Endothelial cell (in vitro differentiated cells): ENCODE results near the gene CBR3. TPM values are rescaled to one million over a fixed set of nuclear protein-coding genes. Genes with fewer than 3 reads are reported as not detected.

Experiments used
- DNase-seq: peaks from one replicate; pipeline ENCODE4 v3.0.0; 2021; ENCODE audit warnings: low spot score
- H3K27ac Mint-ChIP-seq: one replicate; pipeline ENCODE4 v1.8.0; 2021; ENCODE audit warnings: mixed read lengths, inconsistent platforms; ENCODE audit not compliant: unreplicated experiment
- H3K27me3 Mint-ChIP-seq: one replicate; pipeline ENCODE4 v1.8.0; 2021; ENCODE audit warnings: mild to moderate bottlenecking, moderate library complexity, mixed read lengths, inconsistent platforms; ENCODE audit not compliant: unreplicated experiment
- H3K36me3 Mint-ChIP-seq: one replicate; pipeline ENCODE4 v1.8.0; 2021; ENCODE audit warnings: mild to moderate bottlenecking, low read depth, mixed read lengths, inconsistent platforms; ENCODE audit not compliant: unreplicated experiment
- H3K4me1 Mint-ChIP-seq: one replicate; pipeline ENCODE4 v1.8.0; 2021; ENCODE audit warnings: mild to moderate bottlenecking, mixed read lengths, inconsistent platforms; ENCODE audit not compliant: unreplicated experiment
- H3K4me3 Mint-ChIP-seq: one replicate; pipeline ENCODE4 v1.8.0; 2021; ENCODE audit warnings: mild to moderate bottlenecking, mixed read lengths, inconsistent platforms; ENCODE audit not compliant: unreplicated experiment
- H3K9me3 Mint-ChIP-seq: one replicate; pipeline ENCODE4 v1.8.0; 2021; ENCODE audit warnings: mixed read lengths, inconsistent platforms; ENCODE audit not compliant: unreplicated experiment
- total RNA-seq: library from RNA; stranded (reverse); fragmentation: NEBNext Ultra II Directional; extraction: Animal tissue kit (Norgen Biotek cat#: 25700); gene quantifications from one replicate; pipeline ENCODE4 v1.2.1, GENCODE V29; 2021; ENCODE audit not compliant: unreplicated experiment
- TF ChIP-seq, protein P1 (sequence below): fragments of 200-600 bp; sonication (generic); IDR thresholded peaks from one replicate; pipeline ENCODE4 v1.5.0; 2021; ENCODE audit warnings: antibody characterized with exemption; ENCODE audit not compliant: unreplicated experiment

CBR3 gene
- total RNA-seq, 1 donor from 2014 or later, result 0.38 TPM

GRCh38 chr21:36178349-36178748, 43.5 kb downstream of the CBR3 start:
- TF ChIP-seq, protein P1, sequence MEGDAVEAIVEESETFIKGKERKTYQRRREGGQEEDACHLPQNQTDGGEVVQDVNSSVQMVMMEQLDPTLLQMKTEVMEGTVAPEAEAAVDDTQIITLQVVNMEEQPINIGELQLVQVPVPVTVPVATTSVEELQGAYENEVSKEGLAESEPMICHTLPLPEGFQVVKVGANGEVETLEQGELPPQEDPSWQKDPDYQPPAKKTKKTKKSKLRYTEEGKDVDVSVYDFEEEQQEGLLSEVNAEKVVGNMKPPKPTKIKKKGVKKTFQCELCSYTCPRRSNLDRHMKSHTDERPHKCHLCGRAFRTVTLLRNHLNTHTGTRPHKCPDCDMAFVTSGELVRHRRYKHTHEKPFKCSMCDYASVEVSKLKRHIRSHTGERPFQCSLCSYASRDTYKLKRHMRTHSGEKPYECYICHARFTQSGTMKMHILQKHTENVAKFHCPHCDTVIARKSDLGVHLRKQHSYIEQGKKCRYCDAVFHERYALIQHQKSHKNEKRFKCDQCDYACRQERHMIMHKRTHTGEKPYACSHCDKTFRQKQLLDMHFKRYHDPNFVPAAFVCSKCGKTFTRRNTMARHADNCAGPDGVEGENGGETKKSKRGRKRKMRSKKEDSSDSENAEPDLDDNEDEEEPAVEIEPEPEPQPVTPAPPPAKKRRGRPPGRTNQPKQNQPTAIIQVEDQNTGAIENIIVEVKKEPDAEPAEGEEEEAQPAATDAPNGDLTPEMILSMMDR, result no peak
- DNase-seq, result no peak
- H3K27me3 Mint-ChIP-seq, result peaks cover 3% of the 10 kb centered on the region
- H3K36me3 Mint-ChIP-seq, result peaks cover 5% of the 10 kb centered on the region
- no peaks in the 10 kb centered on the region for H3K4me1 Mint-ChIP-seq
- no peaks in the 10 kb centered on the region for H3K9me3 Mint-ChIP-seq
- no peak overlapping the region for H3K27ac Mint-ChIP-seq
- no peak overlapping the region for H3K4me3 Mint-ChIP-seq

- Mint-ChIP-seq H3K4me1 (no peaks in the 10 kb centered on the region), H3K9me3 (no peaks in the 10 kb centered on the region), H3K27ac (no peak overlapping the region), H3K27me3 (peaks cover 3% of the 10 kb centered on the region), H3K4me3 (no peak overlapping the region), H3K36me3 (peaks cover 5% of the 10 kb centered on the region)
- TF ChIP-seq, protein P1, result no peak
- DNase-seq, result no peak
Measured at GRCh38 chr21:36179145-36179544, 44.3 kb downstream of the CBR3 start.

DNA sequence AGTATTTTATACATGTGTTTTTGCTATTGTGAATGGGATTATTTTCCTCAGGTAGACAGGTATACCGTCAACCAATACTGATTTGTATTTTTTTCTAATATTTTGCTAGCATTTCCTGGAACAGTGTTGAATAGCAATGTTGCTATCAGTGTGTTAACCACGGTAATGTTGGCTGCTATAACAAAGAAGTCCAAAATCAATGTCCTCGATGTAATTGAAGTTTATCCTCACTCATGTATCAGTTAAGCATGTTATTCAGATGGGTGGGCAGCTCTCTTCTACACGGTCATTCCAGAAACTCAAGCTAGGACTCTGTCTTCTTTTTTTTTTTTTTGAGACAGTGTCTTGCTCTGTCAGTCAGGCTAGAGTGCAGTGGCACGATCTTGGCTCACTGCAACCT, 46.1 kb downstream of the CBR3 start:
- no peaks in the 10 kb centered on the region for H3K9me3 Mint-ChIP-seq
- H3K36me3 Mint-ChIP-seq, result peaks cover 5% of the 10 kb centered on the region
- TF ChIP-seq, protein P1, result no peak
- H3K27ac Mint-ChIP-seq, result no peak overlapping the region
- no peaks in the 10 kb centered on the region for H3K4me1 Mint-ChIP-seq
- no peak for DNase-seq
- H3K4me3 Mint-ChIP-seq, result no peak overlapping the region
- no peaks in the 10 kb centered on the region for H3K27me3 Mint-ChIP-seq

GRCh38 chr21:36183144-36183795, 48.4 kb downstream of the CBR3 start:
- no peaks in the 10 kb centered on the region for H3K9me3 Mint-ChIP-seq

GRCh38 chr21:36184545-36184944, 49.7 kb downstream of the CBR3 start:
- TF ChIP-seq, protein P1, result no peak
- Mint-ChIP-seq H3K27ac (no peak overlapping the region), H3K4me3 (no peak overlapping the region), H3K27me3 (no peaks in the 10 kb centered on the region), H3K9me3 (no peaks in the 10 kb centered on the region), H3K36me3 (peaks cover under 1% of the 10 kb centered on the region), H3K4me1 (no peaks in the 10 kb centered on the region)
- no peak for DNase-seq

More at GRCh38 chr21:36183144-36183795, 48.4 kb downstream of the CBR3 start:
- no peak for DNase-seq
- Mint-ChIP-seq H3K27ac (no peak overlapping the region), H3K4me1 (no peaks in the 10 kb centered on the region), H3K36me3 (peaks cover 5% of the 10 kb centered on the region), H3K4me3 (no peak overlapping the region), H3K27me3 (no peaks in the 10 kb centered on the region)
- TF ChIP-seq, protein P1, result no peak
